K562 (cell line): Measurements from ENCODE around the gene TNNT1. TPM values are rescaled to one million over a fixed set of nuclear protein-coding genes. Genes with fewer than 3 reads are reported as not detected.

Source experiments
- CEBPB ChIP-seq: fragments of 450-650 bp; IDR thresholded peaks from 2 replicates; pipeline ENCODE4 v1.6.1; 2016; ENCODE audit warnings: missing genetic modification characterization, missing compliant biosample characterization
- CREM ChIP-seq: IDR thresholded peaks from 2 replicates; pipeline ENCODE4 v1.6.1; 2014; ENCODE audit warnings: antibody characterized with exemption, low read depth
- GABPB1 ChIP-seq: sonication (generic); formaldehyde crosslinking; IDR thresholded peaks from 2 replicates; pipeline ENCODE4 v1.8.0; 2022; ENCODE audit warnings: mild to moderate bottlenecking, missing genetic modification reagents
- GTF2A2 ChIP-seq: IDR thresholded peaks from 2 replicates; pipeline ENCODE4 v1.6.1; 2016; ENCODE audit warnings: mild to moderate bottlenecking, missing genetic modification characterization, missing compliant biosample characterization
- HDAC1 ChIP-seq, 2 experiments: fragments of 450-650 bp; IDR thresholded peaks; 2 replicates each; pipeline ENCODE4 v1.6.1; 2016 to 2017; ENCODE audit warnings: inconsistent platforms in 1 of 2, mild to moderate bottlenecking in 1 of 2, moderate library complexity in 1 of 2
- IRF2 ChIP-seq: sonication (generic); formaldehyde crosslinking; IDR thresholded peaks from 2 replicates; pipeline ENCODE4 v1.8.1; 2022; ENCODE audit warnings: mild to moderate bottlenecking, missing genetic modification reagents
- KDM5B ChIP-seq: fragments of 200-600 bp; sonication (generic); IDR thresholded peaks from 2 replicates; pipeline ENCODE4 v1.6.1; 2012; ENCODE audit warnings: low read depth, mild to moderate bottlenecking, moderate library complexity, low read length, control low read depth, inconsistent platforms; ENCODE audit not compliant: insufficient replicate concordance
- MNT ChIP-seq, 2 experiments: fragments of 450-650 bp; conservative IDR thresholded peaks; 2 replicates each; pipeline ENCODE4 v1.6.1; 2017; ENCODE audit warnings: mild to moderate bottlenecking in 2 of 2, moderate library complexity in 2 of 2
- SIN3B ChIP-seq: fragments of 450-650 bp; IDR thresholded peaks from 2 replicates; pipeline ENCODE4 v1.6.1; 2017; ENCODE audit warnings: low read depth, mild to moderate bottlenecking, moderate library complexity
- SRSF7 ChIP-seq: fragments of 200-400 bp; formaldehyde crosslinking; optimal IDR thresholded peaks from 2 replicates; pipeline ENCODE3; 2017; ENCODE audit warnings: mild to moderate bottlenecking, low read depth, low read length
- TAF15 ChIP-seq: fragments of 200-400 bp; formaldehyde crosslinking; IDR thresholded peaks from 2 replicates; pipeline ENCODE4 v1.6.1; 2017; ENCODE audit warnings: mild to moderate bottlenecking, low read depth, low read length, moderate library complexity
- TAF9B ChIP-seq: fragments of 450-650 bp; IDR thresholded peaks from 2 replicates; pipeline ENCODE4 v1.6.1; 2018; ENCODE audit warnings: mild to moderate bottlenecking; ENCODE audit not compliant: partially characterized antibody
- TBP ChIP-seq: optimal IDR thresholded peaks from 2 replicates; pipeline ENCODE3; 2011; ENCODE audit warnings: low read depth, low read length, improper control_type of control experiment
- TCFL5 ChIP-seq: fragments of 250-450 bp; sonication (Bioruptor Pico); conservative IDR thresholded peaks from 2 replicates; pipeline ENCODE4 v1.6.1; 2021; ENCODE audit warnings: mild to moderate bottlenecking, moderate library complexity, matching md5 sums
- U2AF2 ChIP-seq: fragments of 200-400 bp; formaldehyde crosslinking; optimal IDR thresholded peaks from 2 replicates; pipeline ENCODE3; 2017; ENCODE audit warnings: low read depth, mild to moderate bottlenecking, low read length
- VEZF1 ChIP-seq: fragments of 200-800 bp; sonication (Bioruptor generic); IDR thresholded peaks from 2 replicates; pipeline ENCODE4 v1.6.1; 2017; ENCODE audit warnings: missing genetic modification characterization, missing compliant biosample characterization
- XRCC4 ChIP-seq: IDR thresholded peaks from one replicate; pipeline ENCODE4 v1.6.1; 2011; ENCODE audit not compliant: insufficient read depth, insufficient read length; ENCODE audit errors: extremely low read depth
- YBX1 ChIP-seq: fragments of 450-650 bp; IDR thresholded peaks from 2 replicates; pipeline ENCODE4 v1.7.1; 2016; ENCODE audit warnings: mild to moderate bottlenecking
- ZBTB2 ChIP-seq: fragments of 450-650 bp; IDR thresholded peaks from 2 replicates; pipeline ENCODE4 v1.6.1; 2016; ENCODE audit warnings: antibody characterized with exemption
- ZC3H11A ChIP-seq: IDR thresholded peaks from 2 replicates; pipeline ENCODE4 v1.6.1; 2012; ENCODE audit warnings: low read depth, low read length, improper control_type of control experiment
- ZFP36 ChIP-seq: fragments of 150-350 bp; IDR thresholded peaks from 2 replicates; pipeline ENCODE4 v1.6.1; 2018; ENCODE audit warnings: low read length, low read depth; ENCODE audit not compliant: partially characterized antibody
- ZKSCAN1 ChIP-seq: fragments of 150-350 bp; IDR thresholded peaks from 2 replicates; pipeline ENCODE4 v1.6.1; 2016; ENCODE audit warnings: low read depth, low read length
- ZNF274 ChIP-seq: IDR thresholded peaks from 2 replicates; pipeline ENCODE4 v1.6.1; 2011; ENCODE audit warnings: low read depth, mild to moderate bottlenecking, low read length, moderate library complexity, borderline replicate concordance
- ZNF354B ChIP-seq: fragments of 250-450 bp; sonication (Bioruptor Pico); IDR thresholded peaks from 2 replicates; pipeline ENCODE4 v1.4.0; 2020
- ZNF655 ChIP-seq: fragments of 250-450 bp; sonication (Bioruptor Pico); IDR thresholded peaks from 2 replicates; pipeline ENCODE4 v1.5.0; 2021
- polyA plus RNA-seq, 8 experiments: library from polyadenylated mRNA; depleted of rRNA in 4 of 8; stranded (reverse) in 5 of 8; unstranded in 3 of 8; fragments of >200 nt; fragmentation: Nextera tagmentation in 2 of 8; fragmentation: Illumina TruSeq in 1 of 8; extraction: Ambion mirVana in 2 of 8; extraction: Trizol in 1 of 8; gene quantifications; 2 replicates each; pipeline versions ENCODE4 v1.2.1 to v1.2.3, GENCODE V29; 2011 to 2014; ENCODE audit warnings: inconsistent platforms in 1 of 8, missing spikeins in 1 of 8
- total RNA-seq, 7 experiments: library from RNA; depleted of rRNA in 6 of 7; stranded (reverse); fragments of >200 nt in 6 of 7; fragmentation: Illumina TruSeq in 2 of 7; extraction: Trizol in 2 of 7; gene quantifications; 2 replicates each; pipeline versions ENCODE4 v1.2.1 to v1.2.3, GENCODE V29; 2011 to 2021; ENCODE audit warnings: low replicate concordance in 1 of 7

Gene TNNT1
- total and polyA plus RNA-seq, 9 of the 15 experiments (the other 6 are each of a cell fraction or from before 2014, with no cell fraction given): 31.8 to 390 (median 227) TPM

- TF ChIP-seq U2AF2: no peak
- TF ChIP-seq TAF15: no peak
- no peak for TF ChIP-seq TCFL5 (CRISPR knock-in tag)
- TF ChIP-seq XRCC4: no peak
- TF ChIP-seq YBX1: no peak
- peak; percentile 13 for TF ChIP-seq KDM5B
- peak; percentile 29 to 61; a peak in 2 of 4 replicates for TF ChIP-seq MNT (conservative IDR thresholded peaks at IDR 0.05)
- peak in 1 of 2 experiments; percentile 27; a peak in 2 of 4 replicates for TF ChIP-seq HDAC1 (IDR thresholded peaks at IDR 0.05)
- no peak for TF ChIP-seq SRSF7
- no peak for TF ChIP-seq ZC3H11A
- no peak for TF ChIP-seq GABPB1
- no peak for TF ChIP-seq ZKSCAN1
- TF ChIP-seq TAF9B: no peak
- no peak for TF ChIP-seq GTF2A2 (tag)
- no peak for TF ChIP-seq ZNF354B (CRISPR knock-in tag)
- TF ChIP-seq VEZF1 (CRISPR knock-in tag): peak; percentile 32; the same call in 1 of the 2 replicates
- TF ChIP-seq ZNF274: no peak
- TF ChIP-seq ZFP36: no peak
- TF ChIP-seq CREM: no peak
- peak; percentile 50 for TF ChIP-seq TBP
- TF ChIP-seq ZBTB2: peak; percentile 23; the same call in 1 of the 2 replicates
- TF ChIP-seq CEBPB: no peak
- TF ChIP-seq IRF2: no peak
- TF ChIP-seq ZNF655 (CRISPR knock-in tag): no peak
- TF ChIP-seq SIN3B: no peak
Observed at GRCh38 chr19:55173714-55174409, 24.9 kb upstream of the TNNT1 start (continued).
